GM21529 (cell line): ENCODE measurements around the gene RNU6-9.
"Not testable (repeated sequence)": the region's sequence is repeated elsewhere in the genome, so short reads cannot be mapped to it uniquely, and the experiment has no call there.

Source experiments
- ATAC-seq: cut with Tn5 transposase; IDR thresholded peaks from one replicate; pipeline ENCODE4 v1.9.1; 2021; ENCODE audit not compliant: unreplicated experiment

The RNU6-9 gene

DNA sequence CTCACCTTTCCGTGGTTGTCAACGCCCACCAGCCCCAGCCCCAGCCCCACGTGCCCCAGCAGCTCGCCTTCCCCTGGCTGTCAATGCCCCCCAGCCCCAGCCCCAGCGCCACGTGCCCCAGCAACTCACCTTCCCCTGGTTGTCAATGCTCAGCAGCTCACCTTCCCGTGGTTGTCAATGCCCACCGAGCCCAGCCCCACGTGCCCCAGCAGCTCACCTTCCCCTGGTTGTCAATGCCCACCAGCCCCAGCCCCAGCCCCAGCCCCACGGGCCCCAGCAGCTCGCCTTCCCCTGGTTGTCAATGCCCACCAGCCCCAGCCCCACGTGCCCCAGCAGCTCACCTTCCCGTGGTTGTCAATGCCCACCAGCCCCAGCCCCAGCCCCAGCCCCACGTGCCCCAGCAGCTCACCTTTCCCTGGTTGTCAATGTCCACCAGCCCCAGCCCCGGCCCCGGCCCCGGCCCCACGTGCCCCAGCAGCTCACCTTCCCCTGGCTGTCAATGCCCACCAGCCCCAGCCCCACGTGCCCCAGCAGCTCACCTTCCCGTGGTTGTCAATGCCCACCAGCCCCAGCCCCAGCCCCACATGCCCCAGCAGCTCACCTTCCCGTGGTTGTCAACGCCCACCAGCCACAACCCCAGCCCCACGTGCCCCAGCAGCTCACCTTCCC, 15.2 kb upstream of the RNU6-9 start:
- ATAC-seq: not testable (repeated sequence)

- ATAC-seq: not testable (repeated sequence)
These were observed 14.3 kb upstream of the RNU6-9 start for GRCh38 chr19:878751-879561.

DNA sequence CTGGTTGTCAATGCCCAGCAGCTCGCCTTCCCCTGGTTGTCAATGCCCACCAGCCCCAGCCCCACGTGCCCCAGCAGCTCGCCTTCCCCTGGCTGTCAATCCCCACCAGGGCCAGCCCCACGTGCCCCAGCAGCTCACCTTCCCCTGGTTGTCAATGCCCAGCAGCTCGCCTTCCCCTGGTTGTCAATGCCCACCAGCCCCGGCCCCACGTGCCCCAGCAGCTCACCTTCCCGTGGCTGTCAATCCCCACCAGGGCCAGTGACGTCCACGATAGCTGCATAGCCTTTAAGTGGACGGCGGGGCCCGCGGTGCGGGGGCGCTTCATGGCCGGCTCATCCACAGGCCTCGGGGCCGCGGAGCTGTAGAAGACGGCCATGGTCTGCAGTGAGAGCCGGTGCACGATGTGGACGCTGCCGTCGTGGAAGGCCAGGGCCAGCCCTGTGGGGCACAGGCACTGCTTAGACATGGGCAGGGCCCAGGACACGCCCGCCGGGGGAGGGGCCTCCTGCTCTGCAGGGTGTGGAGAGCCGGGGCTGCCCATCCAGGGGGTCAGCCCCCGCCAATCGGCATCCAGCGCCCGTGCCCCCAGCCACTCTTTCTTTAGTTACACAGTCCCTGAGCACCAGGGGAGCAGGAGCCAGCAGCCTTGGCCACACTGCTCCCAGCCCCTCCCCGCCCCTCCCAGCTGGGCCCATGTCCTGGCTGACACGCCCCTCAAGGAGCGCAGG, 13.4 kb upstream of the RNU6-9 start:
- ATAC-seq: no peak

- no peak for ATAC-seq
These were observed 11.8 kb upstream of the RNU6-9 start for GRCh38 chr19:881385-882071.

GRCh38 chr19:882871-883497, 10.3 kb upstream of the RNU6-9 start:
- ATAC-seq: no peak

- ATAC-seq: no peak
These were observed 9.5 kb upstream of the RNU6-9 start for GRCh38 chr19:883661-884211.

DNA sequence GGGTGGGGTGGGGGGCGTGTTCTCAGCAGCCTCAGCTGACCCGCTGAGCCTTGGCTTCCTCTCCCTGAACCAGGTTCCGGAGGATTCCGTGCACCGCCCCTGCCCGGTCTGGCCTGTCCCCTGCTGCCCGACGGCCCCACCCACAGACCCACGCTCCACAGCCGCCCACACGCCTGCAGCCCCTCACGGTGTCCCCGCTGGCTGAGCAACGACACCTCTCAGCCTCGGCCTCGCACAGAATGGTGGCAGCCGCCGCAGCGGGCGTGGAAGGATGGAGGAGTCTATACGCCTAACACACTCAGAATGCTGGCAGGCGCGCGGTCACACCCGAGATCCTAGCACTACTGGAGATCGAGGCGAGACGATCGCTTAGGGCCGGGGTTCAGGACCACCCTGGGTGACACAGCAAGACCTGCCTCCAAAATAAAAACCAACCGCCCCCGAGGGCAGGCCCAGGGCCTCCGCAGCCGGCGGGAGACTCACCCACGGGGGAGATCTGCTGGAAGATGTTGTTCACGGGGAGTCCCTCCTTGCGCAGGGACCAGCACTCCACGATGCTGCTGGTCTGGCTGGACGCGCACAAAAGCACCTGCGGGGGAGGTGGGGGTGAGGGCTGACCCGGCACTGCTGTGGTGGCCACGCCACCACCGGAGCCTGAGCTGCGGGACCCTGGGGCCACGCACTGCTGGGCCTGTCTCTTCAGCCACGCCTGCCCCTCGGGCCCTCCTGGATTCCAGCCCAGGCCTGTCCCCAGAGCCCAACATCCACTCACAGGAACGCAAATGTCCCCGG, 8.7 kb upstream of the RNU6-9 start:
- ATAC-seq: no peak

GRCh38 chr19:885536-886224, 7.6 kb upstream of the RNU6-9 start:
- no peak for ATAC-seq

DNA sequence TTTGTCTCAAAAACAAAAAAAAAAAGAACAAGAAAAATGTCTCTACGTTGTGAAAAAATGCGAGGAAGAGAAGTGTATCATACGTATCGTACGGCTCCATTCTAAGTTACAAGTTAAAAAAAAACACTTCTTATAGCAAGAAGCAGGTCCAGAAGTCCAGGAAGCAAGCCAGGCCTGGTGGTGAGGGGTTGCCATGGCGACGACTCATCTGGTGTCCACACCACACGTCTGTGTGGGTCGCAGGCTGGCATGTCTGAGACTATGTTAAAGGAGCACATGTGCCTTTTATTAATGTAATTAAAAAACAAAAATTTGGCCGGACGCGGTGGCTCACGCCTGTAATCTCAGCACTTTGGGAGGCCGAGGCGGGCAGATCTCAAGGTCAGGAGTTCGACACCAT, 6.2 kb upstream of the RNU6-9 start:
- no peak for ATAC-seq

DNA sequence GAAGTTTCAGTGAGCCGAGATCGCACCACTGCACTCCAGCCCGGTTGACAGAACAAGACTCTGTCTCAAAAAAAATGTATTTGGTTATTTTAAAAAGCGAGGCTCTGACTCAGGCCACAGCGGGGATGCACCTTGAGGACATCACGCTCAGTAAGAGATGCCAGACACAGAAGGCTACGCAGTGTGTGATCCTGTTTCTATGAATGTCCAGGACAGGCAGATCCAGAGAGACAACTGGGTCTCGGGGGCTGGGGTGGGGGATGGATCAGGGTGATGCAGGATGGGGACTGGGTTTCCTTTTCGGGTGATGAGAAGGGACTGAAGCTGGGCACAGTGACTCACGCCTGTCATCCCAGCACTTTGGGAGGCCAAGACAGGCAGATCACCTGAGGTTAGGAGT, 5.7 kb upstream of the RNU6-9 start:
- ATAC-seq: no peak

- no peak for ATAC-seq
These were observed 4.5 kb upstream of the RNU6-9 start for GRCh38 chr19:888581-889385.

GRCh38 chr19:889662-890295, 3.5 kb upstream of the RNU6-9 start:
- ATAC-seq: no peak

- no peak for ATAC-seq
These were observed 2.5 kb upstream of the RNU6-9 start for GRCh38 chr19:890831-891230.

GRCh38 chr19:891421-892200, 1.7 kb upstream of the RNU6-9 start:
- not testable (repeated sequence) for ATAC-seq

DNA sequence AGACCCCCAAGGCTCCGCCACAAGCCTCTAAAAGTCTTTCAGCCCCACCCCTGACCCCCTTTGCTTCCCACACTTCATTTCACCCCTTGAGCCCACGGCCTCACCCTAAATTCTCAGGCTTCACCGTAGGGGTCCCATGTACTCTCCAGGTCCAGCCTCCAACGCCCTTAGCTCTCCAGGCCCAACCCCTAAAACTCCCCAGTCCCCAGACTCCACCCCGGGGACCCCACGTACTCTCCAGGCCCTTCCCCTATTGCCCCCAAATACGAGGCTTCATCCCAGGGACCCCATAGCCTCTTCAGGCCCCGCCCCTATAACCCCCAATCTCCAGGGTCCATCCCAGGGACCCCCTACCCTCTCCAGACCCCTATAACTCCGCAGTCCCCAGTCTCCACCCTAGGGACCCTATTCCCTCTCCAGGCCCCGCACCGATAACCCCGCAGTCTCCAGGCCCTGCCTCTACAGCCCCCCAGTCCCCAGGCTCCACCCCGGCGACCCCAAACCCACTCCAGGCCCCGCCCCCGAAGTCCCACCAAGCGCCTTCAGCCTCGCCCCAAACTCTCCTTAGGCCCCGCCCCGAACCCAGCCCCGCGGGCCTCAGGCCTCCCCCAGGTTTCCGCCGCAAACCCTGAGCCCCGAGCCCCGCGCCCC, 916 bp upstream of the RNU6-9 start:
- no peak for ATAC-seq

GRCh38 chr19:896434-896833, 3.1 kb downstream of the RNU6-9 start:
- ATAC-seq: no peak

DNA sequence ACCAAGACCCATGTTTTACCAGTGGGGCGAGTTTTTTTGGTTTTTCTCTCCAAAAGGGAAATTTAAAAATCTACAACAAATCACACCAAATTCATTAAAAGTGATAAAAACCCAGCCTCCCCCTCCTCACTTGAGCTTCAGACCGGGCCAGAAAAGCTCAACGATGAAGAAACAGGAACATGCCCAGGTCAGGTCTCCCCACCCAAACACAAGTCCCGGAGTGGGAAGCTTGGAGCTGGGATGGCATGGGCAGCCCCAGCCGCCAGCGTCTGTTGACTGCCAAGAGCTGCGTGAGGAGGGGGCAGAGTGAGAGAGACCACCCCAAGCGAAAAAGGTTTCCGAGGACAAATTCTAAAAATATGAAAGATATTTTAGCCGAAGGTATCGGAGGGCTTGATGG, 3.7 kb downstream of the RNU6-9 start:
- no peak for ATAC-seq
